HG02759 (cell line): ENCODE results near the gene CD6.

Experiments
- ATAC-seq: cut with Tn5 transposase; IDR thresholded peaks from one replicate; pipeline ENCODE4 v1.9.1; 2021; ENCODE audit warnings: mild to moderate bottlenecking, moderate library complexity; ENCODE audit not compliant: unreplicated experiment

The CD6 gene

DNA sequence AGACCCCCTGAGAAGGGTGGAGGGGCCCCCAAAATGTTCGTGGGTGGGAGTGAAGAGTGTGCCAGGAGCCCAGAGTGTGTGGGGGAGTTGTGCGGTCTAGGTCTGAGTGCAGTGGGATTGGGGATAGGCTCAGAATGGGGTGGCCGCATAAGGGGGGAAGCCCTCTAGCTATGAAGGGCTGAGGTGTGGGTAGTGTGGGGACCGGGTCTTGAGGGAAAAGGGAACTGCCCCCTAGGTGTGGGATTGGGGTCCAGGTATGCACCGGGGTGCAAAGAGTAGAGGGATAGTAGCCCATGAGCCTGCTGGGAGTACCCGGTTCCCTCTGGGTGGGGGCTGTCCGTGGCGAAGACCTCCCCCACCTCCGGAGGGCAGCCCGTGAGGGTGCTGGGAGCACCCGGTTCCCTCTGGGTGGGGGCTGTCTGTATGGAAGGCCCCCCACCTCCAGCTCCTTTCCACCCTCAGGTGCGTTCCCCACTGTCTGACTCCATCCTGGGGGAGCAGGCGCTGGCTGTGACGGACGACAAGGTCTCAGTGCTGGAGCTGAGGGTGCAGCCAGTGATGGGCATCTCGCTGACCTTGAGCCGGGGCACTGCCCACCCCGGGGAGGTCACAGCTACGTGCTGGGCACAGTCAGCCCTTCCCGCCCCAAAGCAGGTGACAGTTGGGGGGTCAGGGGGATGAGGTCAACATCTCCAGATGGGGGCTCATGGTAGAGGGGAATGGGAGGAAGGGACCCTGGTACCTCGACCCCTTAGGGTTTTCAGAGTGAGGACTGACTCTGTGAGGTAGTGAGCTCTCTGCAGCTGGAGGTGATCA, 36.5 kb upstream of the CD6 start:
- ATAC-seq, result no peak

DNA sequence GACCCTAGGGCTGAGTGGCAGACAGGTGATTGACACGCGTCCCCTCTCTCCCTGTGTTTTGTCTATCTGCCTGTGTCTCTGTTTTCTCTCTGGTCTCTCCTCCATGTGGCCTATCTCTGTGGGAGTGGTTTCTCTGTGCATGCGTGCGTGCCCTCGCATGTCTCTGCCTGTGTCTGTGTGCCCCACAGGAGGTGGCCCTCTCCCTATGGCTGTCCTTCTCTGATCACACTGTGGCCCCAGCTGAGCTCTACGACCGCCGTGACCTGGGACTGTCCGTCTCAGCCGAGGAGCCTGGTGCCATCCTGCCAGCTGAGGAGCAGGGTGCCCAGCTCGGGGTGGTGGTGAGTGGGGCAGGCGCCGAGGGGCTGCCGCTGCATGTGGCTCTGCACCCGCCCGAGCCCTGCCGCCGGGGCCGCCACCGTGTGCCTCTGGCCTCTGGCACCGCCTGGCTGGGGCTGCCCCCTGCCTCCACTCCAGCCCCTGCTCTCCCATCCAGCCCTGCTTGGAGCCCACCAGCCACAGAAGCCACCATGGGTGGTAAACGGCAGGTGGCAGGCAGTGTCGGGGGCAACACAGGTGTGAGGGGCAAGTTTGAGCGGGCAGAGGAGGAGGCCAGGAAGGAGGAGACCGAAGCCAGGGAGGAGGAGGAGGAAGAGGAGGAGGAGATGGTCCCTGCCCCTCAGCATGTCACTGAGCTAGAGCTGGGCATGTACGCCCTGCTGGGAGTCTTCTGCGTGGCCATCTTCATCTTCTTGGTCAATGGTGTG, 35.6 kb upstream of the CD6 start:
- ATAC-seq, result no peak

- ATAC-seq, result no peak
Observed at GRCh38 chr11:60936467-60937143, 34.9 kb upstream of the CD6 start.

DNA sequence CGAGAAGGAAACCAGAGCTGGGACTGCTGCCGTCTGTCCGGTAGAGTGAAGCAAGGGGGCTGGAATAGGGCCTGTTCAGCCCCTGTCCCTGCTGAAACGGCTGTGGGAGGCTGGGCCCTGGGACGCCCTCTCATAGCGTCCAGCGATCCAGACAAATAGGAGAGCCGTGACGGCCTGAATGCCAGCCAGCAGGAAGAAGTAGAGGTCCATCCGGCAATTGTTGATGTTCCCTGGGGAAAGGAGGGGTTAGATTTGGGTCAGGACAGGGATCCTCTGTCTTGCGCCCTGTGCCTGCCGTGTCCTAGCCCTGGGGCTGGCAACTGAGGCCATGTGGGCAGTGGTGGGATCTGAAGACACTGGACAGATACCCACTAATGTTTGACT, 34.3 kb upstream of the CD6 start:
- ATAC-seq, result no peak

DNA sequence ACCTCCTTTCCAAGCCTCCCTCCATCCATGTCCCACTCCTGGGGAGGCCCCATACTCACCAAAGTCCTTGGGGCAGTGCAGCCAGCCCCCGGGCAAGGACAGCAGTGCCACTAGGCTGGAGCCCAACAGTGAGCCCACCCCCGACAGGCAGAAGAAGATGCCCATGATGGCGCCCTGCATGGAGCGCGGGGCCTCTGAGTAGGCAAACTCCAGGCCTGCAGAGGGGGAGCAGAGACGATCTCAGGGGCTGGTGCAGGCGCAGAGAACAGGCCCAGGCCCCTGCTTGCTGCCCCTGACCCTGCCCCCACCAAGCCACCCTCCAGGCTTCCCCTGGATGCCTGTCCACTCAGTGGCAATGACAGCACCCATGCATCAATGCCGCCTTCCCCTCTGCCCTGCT, 33.7 kb upstream of the CD6 start:
- no peak for ATAC-seq

- no peak for ATAC-seq
Observed at GRCh38 chr11:60938500-60938899, 33.0 kb upstream of the CD6 start.

DNA sequence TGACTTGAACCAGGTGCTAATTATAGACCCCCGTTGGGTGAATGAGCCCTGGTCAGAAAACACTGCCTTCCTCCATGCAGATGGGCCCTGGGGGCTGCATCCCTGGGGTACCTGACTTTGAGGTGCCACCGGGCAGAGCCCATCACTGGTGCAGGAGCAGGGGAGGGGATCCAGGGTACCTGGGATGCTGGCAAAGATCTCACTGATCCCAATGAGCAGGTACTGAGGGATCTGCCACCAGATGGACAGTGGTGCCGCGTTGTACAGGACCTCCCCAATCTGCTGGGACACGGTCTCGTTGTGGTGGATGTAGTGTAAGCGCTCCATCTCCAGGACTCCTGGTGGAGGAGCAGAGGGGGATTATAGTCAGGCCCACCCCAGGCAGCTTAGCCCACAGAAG, 32.2 kb upstream of the CD6 start:
- ATAC-seq, result no peak

- ATAC-seq, result no peak
Observed at GRCh38 chr11:60939855-60940254, 31.6 kb upstream of the CD6 start.

GRCh38 chr11:60941371-60942119, 29.9 kb upstream of the CD6 start:
- no peak for ATAC-seq

DNA sequence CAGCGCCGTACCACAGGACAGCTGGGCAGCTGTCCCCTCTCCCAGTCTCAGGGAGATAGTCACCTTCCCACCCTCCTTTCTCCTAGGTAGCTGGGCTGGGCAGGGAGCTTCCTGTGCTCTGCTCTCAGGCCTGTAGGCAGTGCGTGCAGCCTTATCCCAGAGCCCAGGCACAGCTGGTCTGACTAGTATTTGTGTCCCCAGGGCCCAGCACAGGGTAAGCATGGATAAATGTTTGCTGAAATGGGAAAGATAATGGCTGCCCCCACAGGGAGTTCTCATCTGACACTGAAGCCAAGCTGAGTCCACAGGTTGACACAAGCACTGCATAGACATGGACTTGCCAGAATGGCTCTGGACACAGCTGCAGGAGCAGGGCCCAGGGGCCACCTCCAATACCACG, 29.3 kb upstream of the CD6 start:
- no peak for ATAC-seq

DNA sequence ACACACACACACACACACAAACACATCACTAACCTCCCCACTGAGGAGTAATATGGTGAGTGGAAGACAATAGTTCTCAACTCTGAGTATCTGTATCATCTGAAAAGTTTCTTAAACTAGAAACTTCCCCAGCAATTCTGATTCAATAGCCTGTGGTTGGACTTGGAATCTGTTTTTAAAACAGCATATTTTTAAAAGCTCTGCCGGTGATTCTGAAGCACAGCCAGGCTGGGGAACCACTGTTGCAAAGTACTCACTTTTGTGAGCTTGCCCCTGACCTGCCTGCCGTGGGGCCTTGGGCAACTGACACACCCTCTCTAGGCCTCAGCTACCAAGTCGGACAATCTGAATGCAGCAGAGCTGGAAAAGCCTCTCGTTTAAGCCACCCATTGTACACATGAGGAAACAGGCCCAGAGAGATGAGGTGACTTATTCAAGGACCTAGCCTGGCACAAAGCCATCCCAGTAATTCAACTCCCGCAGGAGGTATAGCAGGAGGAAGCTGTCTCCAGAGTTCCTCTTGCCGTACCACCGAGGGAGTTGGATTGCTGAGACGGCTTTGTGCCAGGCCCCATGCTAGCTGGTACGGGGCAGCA, 28.4 kb upstream of the CD6 start:
- no peak for ATAC-seq

DNA sequence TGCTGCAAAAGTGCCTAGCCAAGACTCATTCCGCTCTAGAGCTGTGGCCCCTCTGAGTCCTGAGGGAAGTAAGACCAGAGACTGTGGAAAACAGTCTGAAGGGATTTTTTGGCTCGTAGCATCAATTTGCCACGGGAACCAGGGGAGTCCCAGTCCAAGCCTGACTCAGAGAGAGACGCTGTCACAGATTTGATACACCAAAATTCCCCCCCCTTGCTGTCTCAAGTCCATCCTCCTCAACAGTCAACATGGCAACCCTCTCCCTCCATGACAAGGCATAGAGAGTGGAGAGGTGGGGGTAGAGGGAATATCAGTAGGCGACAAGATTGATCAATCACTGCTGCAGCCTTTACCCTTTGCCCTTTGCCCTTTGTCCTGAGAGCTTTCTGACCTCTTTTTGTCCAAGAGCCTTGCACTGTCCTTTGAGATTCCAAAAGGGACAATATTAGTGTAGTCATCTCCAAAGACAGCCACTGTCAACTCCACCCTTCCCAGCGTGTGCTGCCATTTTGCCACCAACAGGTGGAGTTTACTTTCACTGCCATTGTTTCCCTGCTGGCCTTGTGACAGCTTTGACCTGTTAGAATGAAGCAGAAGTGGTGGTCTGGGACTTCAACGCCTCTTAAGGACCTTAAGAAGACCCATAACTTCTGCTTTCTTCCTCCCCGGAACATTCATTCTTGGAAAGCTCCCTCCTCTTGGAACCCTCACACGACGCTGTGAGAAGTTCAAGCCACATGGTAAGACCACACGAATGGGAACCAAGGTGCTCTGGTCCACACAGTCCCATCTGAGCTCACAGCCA, 26.8 kb upstream of the CD6 start:
- ATAC-seq, result no peak

DNA sequence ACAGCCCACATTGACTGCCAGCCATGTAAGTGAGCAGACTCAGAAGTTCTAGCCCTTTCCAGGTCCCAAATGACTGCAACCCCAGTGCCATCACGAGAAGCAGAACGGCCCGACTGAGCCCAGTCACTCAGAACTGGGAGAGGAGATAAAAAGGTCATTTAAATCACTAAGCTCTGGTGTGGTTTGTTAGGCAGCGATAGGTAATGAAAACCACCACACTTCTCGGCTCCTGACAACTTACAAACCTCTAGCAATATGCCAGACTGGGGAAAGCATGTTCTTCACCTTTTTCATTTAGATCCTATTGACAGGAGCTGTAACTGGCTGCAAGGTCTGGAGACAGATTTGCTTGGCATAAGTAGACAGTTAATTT, 26.2 kb upstream of the CD6 start:
- ATAC-seq, result no peak

GRCh38 chr11:60946601-60947264, 24.7 kb upstream of the CD6 start:
- ATAC-seq, result no peak

- ATAC-seq, result no peak
Observed at GRCh38 chr11:60947700-60948099, 23.8 kb upstream of the CD6 start.

DNA sequence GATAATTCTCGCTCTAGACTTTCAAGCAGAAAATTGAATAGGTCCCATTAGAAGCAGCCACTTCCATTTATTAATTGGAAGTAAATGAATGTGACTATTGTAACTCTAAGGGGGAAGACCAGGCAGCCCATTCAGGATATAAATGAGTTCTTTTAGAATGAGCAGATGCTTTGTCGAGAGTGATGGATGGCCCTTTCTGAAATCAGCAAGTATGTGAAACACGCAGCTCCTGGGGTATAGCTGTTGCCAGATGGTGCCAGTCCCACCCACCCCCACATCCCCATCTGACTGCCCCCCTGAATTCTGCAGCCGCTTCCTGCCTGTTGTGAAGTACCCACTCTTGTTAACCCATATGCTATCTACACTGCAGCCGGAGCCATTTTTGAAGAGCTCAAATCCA, 23.2 kb upstream of the CD6 start:
- ATAC-seq, result no peak

DNA sequence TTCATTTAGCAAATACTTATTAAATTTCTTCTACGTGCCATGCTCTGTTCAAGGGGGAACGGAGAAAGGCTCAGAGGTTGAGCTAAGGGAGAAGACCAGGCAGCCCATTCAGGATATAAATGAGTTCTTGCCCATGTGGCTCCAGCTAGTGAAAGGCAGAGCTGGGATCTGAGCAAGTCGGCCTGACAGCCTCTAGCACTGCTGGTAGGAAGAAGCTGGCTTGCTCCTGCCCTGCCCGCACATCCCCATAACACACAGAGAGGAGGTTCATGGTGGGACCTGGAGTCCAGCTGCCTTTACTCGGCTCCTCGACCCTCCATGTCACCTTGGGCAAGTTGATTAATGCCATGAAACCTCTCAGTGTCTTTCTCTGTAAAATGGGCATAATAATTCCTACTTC, 21.5 kb upstream of the CD6 start:
- ATAC-seq, result no peak

DNA sequence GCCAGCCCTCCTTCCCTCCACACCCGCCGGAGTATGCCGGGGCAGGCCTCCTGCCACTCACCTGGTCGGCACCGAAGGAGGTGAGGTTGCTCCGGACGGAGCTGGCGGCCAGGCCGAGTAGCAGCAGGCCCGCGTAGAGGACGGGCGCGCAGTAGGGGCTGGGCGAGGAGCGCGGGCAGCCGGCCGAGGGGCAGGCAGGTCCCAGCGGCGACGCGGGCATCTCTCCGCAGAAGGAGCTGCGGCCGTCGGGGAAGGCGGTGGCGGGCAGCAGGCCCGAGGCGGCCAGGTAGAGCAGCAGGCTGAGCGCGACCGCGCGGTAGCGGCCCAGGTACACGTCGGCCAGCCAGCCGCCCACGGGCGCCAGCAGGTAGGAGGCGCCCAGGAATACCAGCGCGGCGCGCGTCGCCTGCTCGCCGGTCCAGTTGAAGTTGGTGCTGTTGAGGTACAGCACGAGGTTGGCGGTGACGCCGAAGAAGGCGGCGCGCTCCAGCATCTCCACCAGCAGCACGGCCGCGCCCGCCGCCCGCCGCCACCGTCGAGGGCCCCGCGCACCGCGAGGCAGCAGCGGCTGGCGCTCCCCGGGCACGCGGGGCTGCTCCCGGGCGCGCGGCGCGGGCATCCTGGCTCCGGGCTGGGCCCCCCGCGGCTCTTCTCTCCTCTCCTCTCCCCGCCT, 20.4 kb upstream of the CD6 start:
- peak; percentile 19 for ATAC-seq

DNA sequence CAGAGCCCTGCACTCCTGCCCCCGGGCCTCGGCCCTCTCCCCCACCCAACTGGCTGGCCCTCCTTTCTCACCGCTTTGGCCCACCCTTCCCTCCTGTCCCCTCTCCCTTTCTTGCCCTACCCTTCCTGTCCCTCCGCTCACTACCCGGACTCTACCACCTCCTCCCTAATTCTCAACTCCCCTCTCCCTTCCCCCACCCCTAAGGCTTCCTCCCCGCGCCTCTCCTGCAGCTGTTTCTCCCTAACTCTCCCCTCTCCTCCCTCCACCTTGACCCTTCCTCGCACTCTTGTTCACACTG, 19.9 kb upstream of the CD6 start:
- ATAC-seq, result no peak
